ENCODE results near the gene MIPEP.

The MIPEP gene

DNA sequence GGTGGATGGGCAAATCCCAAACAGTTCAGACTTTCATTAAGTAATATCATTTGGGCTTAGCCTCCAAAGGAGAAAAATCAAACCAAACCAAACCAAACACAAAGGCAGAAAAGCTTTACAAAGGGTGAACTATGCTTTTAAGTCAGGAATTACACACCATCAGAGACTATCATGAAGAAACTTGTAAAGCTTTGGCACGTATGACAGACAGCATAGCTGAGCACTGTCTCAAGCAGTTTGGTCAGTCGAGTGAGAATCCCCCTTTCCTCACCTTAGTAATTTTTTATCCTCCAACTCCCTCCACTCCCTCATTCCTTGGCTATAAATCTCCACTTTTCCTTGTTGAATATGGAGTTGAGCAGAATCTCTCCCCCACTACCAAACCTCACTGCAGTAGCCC, 72.1 kb downstream of the MIPEP start:
- H3K9ac ChIP-seq = no peak overlapping the region
- no peaks in the 10 kb centered on the region for H4K20me1 ChIP-seq
- no peaks in the 10 kb centered on the region for H3K36me3 ChIP-seq
- no peak for TF ChIP-seq Cebpa-rat (IDR thresholded peaks at IDR 0.05)
- H3K27ac ChIP-seq = no peak overlapping the region
- H3K9me3 ChIP-seq = no peaks in the 10 kb centered on the region
- no peaks in the 10 kb centered on the region for H3K27me3 ChIP-seq
- no peak overlapping the region for H3K4me2 ChIP-seq
- peaks cover 16% of the 10 kb centered on the region for H3K4me1 ChIP-seq
- no peak overlapping the region for H3K4me3 ChIP-seq

DNA sequence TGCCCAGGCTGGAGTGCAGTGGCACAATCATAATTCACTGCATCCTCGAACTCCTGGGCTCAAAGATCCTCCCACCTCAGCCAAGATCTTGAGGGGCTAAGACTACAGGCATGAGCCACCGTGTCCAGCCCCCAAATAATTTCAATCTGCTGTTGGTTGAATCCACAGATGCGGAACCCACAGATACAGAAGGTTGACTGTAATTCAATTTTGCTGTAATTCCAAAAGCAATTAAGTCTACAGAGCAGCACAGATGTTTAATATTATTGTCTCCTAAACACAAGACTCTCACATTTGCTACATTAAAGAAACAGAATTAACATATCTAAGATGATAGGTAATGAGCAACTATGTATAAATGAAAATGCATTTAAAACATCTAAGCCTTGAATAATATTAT, 75.6 kb downstream of the MIPEP start:
- no peaks in the 10 kb centered on the region for H3K36me3 ChIP-seq
- H3K9me3 ChIP-seq = no peaks in the 10 kb centered on the region
- H3K27me3 ChIP-seq = no peaks in the 10 kb centered on the region
- no peaks in the 10 kb centered on the region for H4K20me1 ChIP-seq
- TF ChIP-seq Cebpa-rat (IDR thresholded peaks at IDR 0.05) = no peak
- no peak overlapping the region for H3K9ac ChIP-seq
- no peak overlapping the region for H3K4me2 ChIP-seq
- H3K4me1 ChIP-seq = peaks cover 16% of the 10 kb centered on the region
- no peak overlapping the region for H3K4me3 ChIP-seq
- H3K27ac ChIP-seq = no peak overlapping the region

DNA sequence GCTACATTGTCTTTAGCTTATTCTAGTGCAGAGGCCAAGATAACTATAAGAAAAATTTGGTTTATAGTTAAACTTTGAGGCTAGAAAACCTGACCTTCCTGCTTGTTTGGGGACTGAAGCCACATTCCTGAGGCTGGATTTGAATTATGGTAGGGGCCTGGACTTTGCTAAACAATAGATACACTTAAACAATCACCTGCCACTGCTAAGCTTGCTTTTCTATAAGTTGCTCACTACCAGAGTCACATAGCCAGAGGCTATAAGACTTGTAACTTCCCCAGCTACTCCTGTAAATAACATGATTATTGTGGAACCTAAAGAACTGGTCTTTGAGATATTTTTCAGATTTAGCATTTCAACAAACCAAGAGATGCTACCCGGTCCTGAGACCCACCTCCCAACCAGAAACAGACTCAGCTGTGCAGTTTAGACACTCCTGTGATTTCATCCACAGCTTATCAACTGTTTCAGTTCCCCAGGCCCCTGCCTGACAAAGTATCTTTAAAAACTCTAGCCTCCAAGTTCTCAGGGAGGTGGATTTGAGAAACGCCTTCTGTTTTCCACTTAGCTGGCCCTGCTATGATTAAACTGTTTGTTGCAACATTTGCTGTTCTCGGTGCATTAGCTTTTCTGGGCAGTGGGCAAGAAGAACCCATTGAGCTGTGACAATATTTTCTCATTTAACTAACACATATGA, 77.7 kb downstream of the MIPEP start:
- no peak overlapping the region for H3K9ac ChIP-seq
- 0 out of 2 replicates have a peak overlapping the region, but pooled peaks have one; percentile 13 for H3K4me2 ChIP-seq
- no peaks in the 10 kb centered on the region for H4K20me1 ChIP-seq
- no peak for TF ChIP-seq Cebpa-rat (IDR thresholded peaks at IDR 0.05)
- H3K4me3 ChIP-seq = no peak overlapping the region
- no peak overlapping the region for H3K27ac ChIP-seq
- H3K9me3 ChIP-seq = no peaks in the 10 kb centered on the region
- H3K36me3 ChIP-seq = no peaks in the 10 kb centered on the region
- H3K27me3 ChIP-seq = no peaks in the 10 kb centered on the region
- H3K4me1 ChIP-seq = peaks cover 28% of the 10 kb centered on the region

DNA sequence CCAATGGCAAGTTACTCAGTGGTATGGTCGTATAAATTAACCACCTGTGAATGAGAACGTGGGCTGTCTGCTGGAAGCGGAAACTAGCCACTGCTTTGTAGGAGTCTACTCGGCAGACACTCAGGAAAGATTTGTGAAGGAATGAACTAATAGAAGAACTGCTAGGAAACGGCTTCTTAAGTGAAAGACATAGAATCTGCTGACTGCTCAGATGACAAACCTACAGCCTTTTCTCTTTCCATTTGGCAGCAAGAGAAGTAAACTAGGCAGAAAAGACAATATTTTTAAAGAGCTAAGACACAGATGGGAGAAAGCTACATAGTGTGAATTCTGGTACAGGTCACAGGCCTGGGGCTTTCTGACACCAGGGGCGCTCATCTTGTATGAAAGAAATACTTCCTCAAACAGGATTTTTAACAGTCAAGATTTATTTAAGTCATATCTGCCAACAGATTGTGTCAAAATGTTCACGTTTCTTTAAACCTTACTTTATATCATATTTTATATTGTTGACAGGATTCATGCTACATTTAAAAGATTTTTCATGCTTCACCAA, 78.4 kb downstream of the MIPEP start:
- no peak overlapping the region for H3K9ac ChIP-seq

DNA sequence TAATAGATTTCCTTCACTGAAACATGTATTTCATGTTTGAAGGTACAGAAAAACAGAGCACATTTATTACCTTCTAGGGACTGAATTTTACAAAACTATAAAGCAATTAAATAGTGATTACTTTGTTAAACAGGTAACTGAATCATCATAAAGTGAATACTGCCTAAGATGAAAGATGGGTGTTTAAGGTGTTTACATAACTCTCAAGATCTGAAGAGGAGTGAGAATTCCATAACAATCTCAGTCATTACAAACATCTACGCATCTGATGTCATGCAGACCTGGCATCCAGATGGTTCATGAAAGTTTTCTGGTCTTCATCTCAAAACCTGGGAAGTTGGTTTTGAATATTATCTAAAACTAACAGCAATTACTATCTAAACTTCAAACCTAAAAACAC, 80.4 kb downstream of the MIPEP start:
- no peak overlapping the region for H3K27ac ChIP-seq
- no peak for TF ChIP-seq Cebpa-rat (IDR thresholded peaks at IDR 0.05)

More for the DNA sequence above, 78.4 kb downstream of the MIPEP start:
- H3K36me3 ChIP-seq = 0 out of 2 replicates have a peak, but pooled peaks cover 2% of the 10 kb centered on the region
- no peaks in the 10 kb centered on the region for H4K20me1 ChIP-seq
- H3K4me1 ChIP-seq = peaks cover 36% of the 10 kb centered on the region
- H3K27ac ChIP-seq = no peak overlapping the region
- TF ChIP-seq Cebpa-rat (IDR thresholded peaks at IDR 0.05) = no peak
- H3K9me3 ChIP-seq = no peaks in the 10 kb centered on the region
- H3K4me3 ChIP-seq = no peak overlapping the region
- no peak overlapping the region for H3K4me2 ChIP-seq
- no peaks in the 10 kb centered on the region for H3K27me3 ChIP-seq

DNA sequence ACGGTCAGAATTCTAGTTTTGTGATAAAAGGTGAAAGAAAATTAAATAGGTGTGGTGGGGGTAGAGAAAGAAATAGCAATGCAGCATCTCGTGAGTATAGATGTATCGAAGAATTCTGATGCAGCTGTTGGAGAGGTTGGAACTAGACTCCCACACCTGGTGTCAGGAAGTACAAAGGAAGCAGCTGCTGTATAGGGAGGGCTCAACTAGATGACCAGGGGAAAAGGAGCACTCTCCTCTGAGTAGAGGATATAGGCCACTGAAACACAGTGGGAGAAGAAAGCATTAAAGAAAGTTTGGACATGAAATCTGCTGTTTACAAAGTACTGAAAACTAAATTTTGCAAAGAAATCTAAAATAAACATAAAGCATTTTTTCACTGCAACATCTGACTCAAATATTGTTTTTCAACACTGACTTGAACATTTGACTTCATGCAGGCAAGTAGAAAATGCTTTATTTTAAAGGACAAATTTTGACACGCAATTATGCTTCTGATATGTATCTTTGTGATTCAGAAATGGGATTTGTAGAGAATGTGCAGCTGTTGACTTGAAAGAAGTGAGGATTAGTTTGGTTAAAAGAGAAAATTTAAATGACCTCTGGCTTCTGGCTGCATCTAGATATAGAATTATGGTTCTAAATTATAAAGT, 82.2 kb downstream of the MIPEP start:
- H3K27ac ChIP-seq = no peak overlapping the region

More for the DNA sequence above, 80.4 kb downstream of the MIPEP start:
- H3K27me3 ChIP-seq = no peaks in the 10 kb centered on the region
- H3K36me3 ChIP-seq = 0 out of 2 replicates have a peak, but pooled peaks cover 4% of the 10 kb centered on the region
- no peak overlapping the region for H3K4me2 ChIP-seq
- H3K9ac ChIP-seq = no peak overlapping the region
- H3K4me3 ChIP-seq = no peak overlapping the region
- H3K9me3 ChIP-seq = no peaks in the 10 kb centered on the region
- H3K4me1 ChIP-seq = peaks cover 29% of the 10 kb centered on the region
- no peaks in the 10 kb centered on the region for H4K20me1 ChIP-seq

DNA sequence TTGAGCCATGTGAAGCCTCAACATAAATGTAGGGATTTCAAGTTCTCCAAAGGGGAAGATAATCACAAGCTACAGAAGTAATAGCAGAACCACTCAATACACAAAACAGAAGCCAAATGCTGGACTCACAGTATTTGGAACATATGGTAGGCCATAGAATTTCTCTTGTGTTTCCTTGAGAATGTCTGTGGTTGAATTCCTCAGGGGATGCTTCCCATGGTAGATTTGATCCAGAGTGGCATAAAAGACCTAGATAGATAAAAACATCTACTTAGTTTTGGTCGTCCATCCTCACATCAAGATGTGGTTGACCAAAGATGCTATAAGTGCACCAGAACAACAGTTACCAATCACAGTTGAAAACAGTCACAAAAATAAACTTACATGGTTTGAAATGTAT, 83.4 kb downstream of the MIPEP start:
- Histone ChIP-seq H3K9me3 (no peaks in the 10 kb centered on the region), H4K20me1 (no peaks in the 10 kb centered on the region), H3K4me1 (peaks cover 29% of the 10 kb centered on the region), H3K36me3 (0 out of 2 replicates have a peak, but pooled peaks cover 4% of the 10 kb centered on the region), H3K4me2 (no peak overlapping the region), H3K9ac (no peak overlapping the region), H3K27me3 (no peaks in the 10 kb centered on the region), H3K4me3 (no peak overlapping the region), H3K27ac (no peak overlapping the region)
- no peak for TF ChIP-seq Cebpa-rat (IDR thresholded peaks at IDR 0.05)

More for the DNA sequence above, 82.2 kb downstream of the MIPEP start:
- Histone ChIP-seq H3K36me3 (0 out of 2 replicates have a peak, but pooled peaks cover 4% of the 10 kb centered on the region), H3K4me2 (peak overlapping the region; percentile 50), H3K4me3 (no peak overlapping the region), H3K4me1 (peaks cover 29% of the 10 kb centered on the region), H4K20me1 (no peaks in the 10 kb centered on the region), H3K9me3 (no peaks in the 10 kb centered on the region), H3K27me3 (no peaks in the 10 kb centered on the region), H3K9ac (no peak overlapping the region)
- no peak for TF ChIP-seq Cebpa-rat (IDR thresholded peaks at IDR 0.05)

DNA sequence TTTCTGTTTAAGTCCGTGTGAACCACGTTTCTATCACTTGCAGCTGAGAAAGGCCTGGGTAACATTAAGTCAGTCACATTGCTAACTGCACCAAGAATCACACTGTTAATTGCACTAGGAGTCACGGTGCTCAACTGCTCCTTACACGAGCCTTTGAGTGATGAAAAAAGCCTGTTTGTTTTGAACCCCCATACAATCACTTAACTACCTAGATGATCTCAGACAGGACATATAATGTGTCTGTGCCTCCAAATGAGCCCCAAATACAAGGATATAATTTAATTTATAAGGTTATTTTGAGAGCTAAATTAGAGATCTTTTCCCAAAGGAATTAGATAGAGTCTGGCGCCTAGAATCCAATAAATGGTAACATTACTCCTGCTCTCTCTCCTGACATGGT, 84.1 kb downstream of the MIPEP start:
- H3K4me1 ChIP-seq = peaks cover 36% of the 10 kb centered on the region

DNA sequence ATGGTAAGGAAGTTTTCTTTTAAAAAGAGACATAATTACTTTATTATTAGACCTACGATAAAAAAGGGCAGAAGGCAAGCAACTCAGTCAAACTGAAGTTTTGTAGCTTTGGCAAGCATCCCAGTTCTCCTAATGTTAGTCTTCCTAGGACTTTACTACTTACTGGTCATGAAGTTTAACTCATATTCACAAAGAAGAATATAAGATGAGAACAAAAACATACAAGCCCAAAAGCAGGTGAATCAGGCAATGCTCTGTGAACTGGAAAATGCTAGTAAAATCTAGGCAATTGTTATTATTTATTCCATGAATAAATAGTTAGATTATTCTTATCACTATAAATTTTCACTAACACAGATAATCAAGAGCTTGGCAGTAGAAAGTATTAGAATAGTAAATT, 85.0 kb downstream of the MIPEP start:
- H4K20me1 ChIP-seq = no peaks in the 10 kb centered on the region
- peaks cover 45% of the 10 kb centered on the region for H3K4me1 ChIP-seq
- no peaks in the 10 kb centered on the region for H3K27me3 ChIP-seq
- H3K9ac ChIP-seq = no peak overlapping the region
- H3K27ac ChIP-seq = no peak overlapping the region
- no peak overlapping the region for H3K4me3 ChIP-seq
- H3K36me3 ChIP-seq = 0 out of 2 replicates have a peak, but pooled peaks cover 4% of the 10 kb centered on the region
- TF ChIP-seq Cebpa-rat (IDR thresholded peaks at IDR 0.05) = no peak
- H3K9me3 ChIP-seq = no peaks in the 10 kb centered on the region
- H3K4me2 ChIP-seq = no peak overlapping the region

More for the DNA sequence above, 84.1 kb downstream of the MIPEP start:
- Histone ChIP-seq H3K36me3 (0 out of 2 replicates have a peak, but pooled peaks cover 4% of the 10 kb centered on the region), H3K4me3 (no peak overlapping the region), H3K27ac (no peak overlapping the region), H3K27me3 (no peaks in the 10 kb centered on the region), H3K9me3 (no peaks in the 10 kb centered on the region), H3K9ac (no peak overlapping the region), H3K4me2 (no peak overlapping the region), H4K20me1 (no peaks in the 10 kb centered on the region)
- TF ChIP-seq Cebpa-rat (IDR thresholded peaks at IDR 0.05) = no peak

DNA sequence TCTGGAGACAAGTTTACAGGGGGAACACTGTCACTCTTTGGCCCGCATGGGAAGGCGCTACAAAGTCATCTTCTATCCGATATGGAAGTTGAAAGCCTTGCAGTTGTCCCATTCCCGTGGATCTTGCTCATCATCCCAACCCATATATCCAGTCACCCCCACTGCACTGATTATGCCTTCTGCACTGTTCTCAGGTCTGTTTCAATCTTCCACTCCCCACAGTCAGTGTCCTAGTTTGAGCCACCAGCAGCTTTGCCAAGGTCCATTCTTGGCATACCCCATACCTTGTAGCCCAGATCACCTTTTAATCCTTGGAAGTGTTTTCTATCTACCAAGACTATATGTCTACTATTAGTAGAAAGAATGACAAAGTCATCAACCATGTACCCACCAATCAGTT, 88.1 kb downstream of the MIPEP start:
- Histone ChIP-seq H3K4me3 (no peak overlapping the region), H3K9me3 (peaks cover 5% of the 10 kb centered on the region; the same call in 1 of the 2 replicates), H3K9ac (no peak overlapping the region), H3K27me3 (no peaks in the 10 kb centered on the region), H3K4me2 (no peak overlapping the region), H3K27ac (no peak overlapping the region), H3K4me1 (peaks cover 25% of the 10 kb centered on the region), H4K20me1 (no peaks in the 10 kb centered on the region), H3K36me3 (0 out of 2 replicates have a peak, but pooled peaks cover 17% of the 10 kb centered on the region)
- TF ChIP-seq Cebpa-rat (IDR thresholded peaks at IDR 0.05) = no peak
